ENCODE data around the gene CLDND1. TPM values are rescaled to one million over a fixed set of nuclear protein-coding genes. Genes with fewer than 3 reads are reported as not detected.
A peak's percentile ranks its signal among the peaks of the same experiment; 100 is the strongest.

CLDND1 gene
- total RNA-seq, 4 donors from 2014 or later, result 70.2 to 112 (median 91.6) TPM

- no peaks in the 10 kb centered on the region for H3K9me3 ChIP-seq
- WGBS, 2 donors, result 90 to 94% methylated on average over 8 of the region's 8 CpGs
- TF ChIP-seq POLR2A (IDR thresholded peaks at IDR 0.05) (no peak), CTCF (IDR thresholded peaks at IDR 0.05) (no peak)
- no peaks in the 10 kb centered on the region for H3K27me3 ChIP-seq
- no peak for DNase-seq
- H3K36me3 ChIP-seq, result no peaks in the 10 kb centered on the region
- no peak overlapping the region for H3K27ac ChIP-seq
- H3K4me1 ChIP-seq, result no peaks in the 10 kb centered on the region
- H3K4me3 ChIP-seq (replicated peaks in 1 of 3), result no peak overlapping the region
- intact Hi-C loops (cut with DNase I), result no loop called here
Measured at GRCh38 chr3:98529856-98530459, 7.3 kb upstream of the CLDND1 start.

GRCh38 chr3:98528474-98529346 is 6.0 kb upstream of the CLDND1 start:
- H3K27ac ChIP-seq, result no peak overlapping the region
- 53 to 60% methylated on average over 4 of the region's 4 CpGs for WGBS, 2 donors
- no peak for DNase-seq
- H3K4me1 ChIP-seq, result no peaks in the 10 kb centered on the region
- TF ChIP-seq CTCF (IDR thresholded peaks at IDR 0.05) (no peak), POLR2A (IDR thresholded peaks at IDR 0.05) (no peak)
- H3K9me3 ChIP-seq, result no peaks in the 10 kb centered on the region
- H3K4me3 ChIP-seq (replicated peaks in 1 of 3), result no peak overlapping the region
- intact Hi-C loops (cut with DNase I), result no loop called here
- H3K36me3 ChIP-seq, result no peaks in the 10 kb centered on the region
- H3K27me3 ChIP-seq, result no peaks in the 10 kb centered on the region

GRCh38 chr3:98525494-98525893 is 2.8 kb upstream of the CLDND1 start:
- H3K4me3 ChIP-seq (replicated peaks in 1 of 3), result no peak overlapping the region
- intact Hi-C loops (cut with DNase I), result no loop called here
- 85 to 86% methylated on average over 6 of the region's 6 CpGs for WGBS, 2 donors
- TF ChIP-seq CTCF (IDR thresholded peaks at IDR 0.05), result no peak
- no peak for TF ChIP-seq POLR2A (IDR thresholded peaks at IDR 0.05)
- H3K4me1 ChIP-seq, result peaks cover 7 to 11% of the 10 kb centered on the region in 2 donors
- no peak for DNase-seq
- no peaks in the 10 kb centered on the region for H3K27me3 ChIP-seq
- H3K27ac ChIP-seq, result no peak overlapping the region
- no peaks in the 10 kb centered on the region for H3K36me3 ChIP-seq
- H3K9me3 ChIP-seq, result no peaks in the 10 kb centered on the region

- H3K4me3 ChIP-seq (replicated peaks in 1 of 3), result peak overlapping the region; percentile 26 to 76 (median 65)
- H3K9me3 ChIP-seq, result no peaks in the 10 kb centered on the region
- WGBS, 2 donors, result 1% methylated on average over 16 of the region's 16 CpGs
- peaks cover 0 to under 1% of the 10 kb centered on the region in 2 donors for H3K36me3 ChIP-seq
- peaks cover 11 to 16% of the 10 kb centered on the region in 2 donors for H3K4me1 ChIP-seq
- peak overlapping the region; percentile 90 to 91 (median 91) for H3K27ac ChIP-seq
- intact Hi-C loops (cut with DNase I), result no loop called here
- no peak for TF ChIP-seq CTCF (IDR thresholded peaks at IDR 0.05)
- TF ChIP-seq POLR2A (IDR thresholded peaks at IDR 0.05), result no peak
- no peaks in the 10 kb centered on the region for H3K27me3 ChIP-seq
- peak; percentile 47 to 50 for DNase-seq
Measured at GRCh38 chr3:98521897-98522543, 682 bp downstream of the CLDND1 start.
